ENCODE data around the gene STOML2.
A peak's percentile ranks its signal among the peaks of the same experiment; 100 is the strongest.

- peak; percentile 64 for TF ChIP-seq CTCF (IDR thresholded peaks at IDR 0.05; ENCODE audit: low read depth, low read length)
- TF ChIP-seq MAX (IDR thresholded peaks at IDR 0.05; ENCODE audit: low read depth, low read length), result peak; percentile 41
- no peak for TF ChIP-seq POLR2A (IDR thresholded peaks at IDR 0.05; ENCODE audit: extremely low read depth, insufficient read length)
- no peak; the same call in 1 of the 2 replicates for TF ChIP-seq MYC (IDR thresholded peaks at IDR 0.05; ENCODE audit: low read depth, low read length)
These were observed 31.0 kb downstream of the STOML2 start for GRCh38 chr9:35071814-35072460.
